Gastroesophageal sphincter (tissue), 4 donors: ENCODE data around the gene FBP2. TPM values are rescaled to one million over a fixed set of nuclear protein-coding genes. Genes with fewer than 3 reads are reported as not detected.

ENCODE experiments used
- ATAC-seq: fragments of 150-250 bp; one replicate; pipeline ENCODE4 v1.9.1; 2016; ENCODE audit warnings: mild to moderate bottlenecking, moderate library complexity
- H3K27ac ChIP-seq, 4 donors: fragments of 200-600 bp; sonication (generic) in 3 of 4; 1 replicate in 3 of 4; 2 replicates in 1 of 4; pipeline ENCODE4 v1.5.1; 2016 to 2019
- H3K27me3 ChIP-seq: fragments of 200-600 bp; sonication (generic); one replicate; pipeline ENCODE4 v1.5.1; 2019
- H3K36me3 ChIP-seq, 2 donors: fragments of 200-600 bp; sonication (generic); one replicate each; pipeline ENCODE4 v1.5.1; 2019; ENCODE audit warnings: control low read depth in 1 of 2
- H3K4me1 ChIP-seq, 3 donors: fragments of 200-600 bp; sonication (generic); 1 replicate in 2 of 3; 2 replicates in 1 of 3; pipeline ENCODE4 v1.5.1; 2016 to 2019; ENCODE audit warnings: control low read depth in 2 of 3
- H3K4me3 ChIP-seq, 2 donors: fragments of 200-600 bp; sonication (generic); one replicate each; pipeline ENCODE4 v1.5.1; 2019; ENCODE audit warnings: mild to moderate bottlenecking in 1 of 2, moderate library complexity in 1 of 2
- H3K9me3 ChIP-seq, 3 donors: fragments of 200-600 bp; sonication (generic); one replicate each; pipeline ENCODE4 v1.5.1; 2017 to 2019; ENCODE audit warnings: control low read depth in 2 of 3
- CTCF ChIP-seq, 4 experiments: fragments of 200-600 bp in 2 of 4; fragments of 450-650 bp in 2 of 4; sonication (generic) in 1 of 4; IDR thresholded peaks; one replicate each; pipeline ENCODE4 v1.5.1; 2017 to 2019; ENCODE audit warnings: antibody characterized with exemption in 4 of 4, mild to moderate bottlenecking in 2 of 4, moderate library complexity in 2 of 4
- EP300 ChIP-seq: sonication (generic); formaldehyde crosslinking; IDR thresholded peaks from one replicate; pipeline ENCODE4 v1.6.1; 2017; ENCODE audit warnings: antibody characterized with exemption, mild to moderate bottlenecking
- POLR2A ChIP-seq, 2 donors: fragments of 450-650 bp; IDR thresholded peaks; one replicate each; pipeline ENCODE4 v1.6.1; 2017; ENCODE audit warnings: antibody characterized with exemption in 2 of 2, mild to moderate bottlenecking in 2 of 2, moderate library complexity in 1 of 2
- POLR2AphosphoS5 ChIP-seq: sonication (generic); formaldehyde crosslinking; IDR thresholded peaks from one replicate; pipeline ENCODE4 v1.6.1; 2017; ENCODE audit warnings: antibody characterized with exemption
- WGBS, 2 donors: methylation state at CpG; one replicate each; pipeline ENCODE4 v1.1.5; 2018; ENCODE audit warnings: low coverage in 1 of 2; 5-methylcytosine and 5-hydroxymethylcytosine counted together
- total RNA-seq, 4 donors: library from RNA; depleted of rRNA; stranded (reverse); fragments of >200 nt; gene quantifications; one replicate each; pipeline ENCODE4 v1.1.0, GENCODE V29; 2016

Gene FBP2
- total RNA-seq, 4 donors from 2014 or later, result not detected

- no peak for ATAC-seq
- no peak overlapping the region for H3K27ac ChIP-seq
- H3K36me3 ChIP-seq, result no peaks in the 10 kb centered on the region
- no peak overlapping the region for H3K4me3 ChIP-seq
- WGBS, 2 donors, result 82 to 100% methylated on average over 1 to 3 of the region's 4 CpGs
- H3K4me1 ChIP-seq, result no peaks in the 10 kb centered on the region
- no peak for TF ChIP-seq POLR2AphosphoS5
- no peak for TF ChIP-seq POLR2A (IDR thresholded peaks at IDR 0.05)
- no peaks in the 10 kb centered on the region for H3K9me3 ChIP-seq
- H3K27me3 ChIP-seq, result no peaks in the 10 kb centered on the region
These were observed 76.4 kb downstream of the FBP2 start for GRCh38 chr9:94517254-94517653.

GRCh38 chr9:94514722-94515121 is 78.9 kb downstream of the FBP2 start:
- no peak overlapping the region for H3K4me3 ChIP-seq
- ATAC-seq, result no peak
- H3K9me3 ChIP-seq, result no peaks in the 10 kb centered on the region
- 63 to 86% methylated on average over 2 to 3 of the region's 3 CpGs for whole genome bisulfite sequencing, 2 donors
- H3K27ac ChIP-seq, result no peak overlapping the region
- no peak for TF ChIP-seq POLR2AphosphoS5
- TF ChIP-seq CTCF (IDR thresholded peaks at IDR 0.05), result no peak
- TF ChIP-seq EP300, result no peak
- no peak for TF ChIP-seq POLR2A (IDR thresholded peaks at IDR 0.05)
- no peaks in the 10 kb centered on the region for H3K27me3 ChIP-seq
- H3K36me3 ChIP-seq, result no peaks in the 10 kb centered on the region
- no peaks in the 10 kb centered on the region for H3K4me1 ChIP-seq

- H3K36me3 ChIP-seq, result no peaks in the 10 kb centered on the region
- no peak for ATAC-seq
- WGBS, 2 donors, result 72% methylated on average over 2 of the region's 2 CpGs
- H3K9me3 ChIP-seq, result no peaks in the 10 kb centered on the region
- TF ChIP-seq EP300 (no peak), POLR2AphosphoS5 (no peak), CTCF (IDR thresholded peaks at IDR 0.05) (no peak), POLR2A (IDR thresholded peaks at IDR 0.05) (no peak)
- no peak overlapping the region for H3K27ac ChIP-seq
- H3K4me3 ChIP-seq, result no peak overlapping the region
- H3K27me3 ChIP-seq, result no peaks in the 10 kb centered on the region
- no peaks in the 10 kb centered on the region for H3K4me1 ChIP-seq
These were observed 81.7 kb downstream of the FBP2 start for GRCh38 chr9:94511955-94512265.

GRCh38 chr9:94511134-94511954 is 82.3 kb downstream of the FBP2 start:
- no peak for ATAC-seq
- H3K4me3 ChIP-seq, result no peak overlapping the region

More at GRCh38 chr9:94511134-94511954, 82.3 kb downstream of the FBP2 start:
- Histone ChIP-seq H3K36me3 (no peaks in the 10 kb centered on the region), H3K4me1 (no peaks in the 10 kb centered on the region), H3K9me3 (no peaks in the 10 kb centered on the region), H3K27ac (no peak overlapping the region), H3K27me3 (no peaks in the 10 kb centered on the region)
- 26 to 55% methylated on average over 2 to 6 of the region's 6 CpGs for WGBS, 2 donors
- TF ChIP-seq CTCF (IDR thresholded peaks at IDR 0.05) (no peak), POLR2AphosphoS5 (no peak), POLR2A (IDR thresholded peaks at IDR 0.05) (no peak), EP300 (no peak)

Other genes with a start within 250 kb of the FBP2 start
- not detected for gene PCAT7, start 38.7 kb downstream of the FBP2 start, total RNA-seq
- 1 to 10 TPM in 2 of 4 donors, under 1 TPM in 1, not detected in 1; 0.72 to 6.3 (median 2.3) TPM for gene FBP1, start 45.7 kb upstream of the FBP2 start, total RNA-seq
- 100 to 1,000 TPM; 252 to 375 (median 312) TPM for gene AOPEP, start 132.9 kb upstream of the FBP2 start, total RNA-seq